Neural cell (in vitro differentiated cells): ENCODE data around the gene PDIA2. TPM values are rescaled to one million over a fixed set of nuclear protein-coding genes. Genes with fewer than 3 reads are reported as not detected.

Source experiments
- H2AFZ ChIP-seq: fragments of 200-600, 300-800 bp; sonication (generic), shearing (Covaris generic); 2 replicates; pipeline ENCODE4 v1.6.0; 2014; ENCODE audit warnings: low read depth, mild to moderate bottlenecking, antibody characterized with exemption, low read length, moderate library complexity
- H3F3A ChIP-seq: fragments of 200-600 bp; shearing (Covaris generic); 2 replicates; pipeline ENCODE4 v1.6.1; 2016; ENCODE audit warnings: mild to moderate bottlenecking, moderate library complexity, mixed read lengths, antibody characterized with exemption, low read length; ENCODE audit not compliant: insufficient read depth, poor library complexity, severe bottlenecking
- H3K27ac ChIP-seq: fragments of 200-600, 300-800 bp; sonication (generic), shearing (Covaris generic); 2 replicates; pipeline ENCODE4 v1.5.1; 2014; ENCODE audit warnings: mild to moderate bottlenecking, low read length, moderate library complexity
- H3K27me3 ChIP-seq: fragments of 300-800, 200-600 bp; sonication (generic), shearing (Covaris generic); 2 replicates; pipeline ENCODE4 v1.6.0; 2014; ENCODE audit warnings: mild to moderate bottlenecking, low read depth, low read length, moderate library complexity; ENCODE audit not compliant: insufficient read depth
- H3K36me3 ChIP-seq: fragments of 300-800, 200-600 bp; sonication (generic), shearing (Covaris generic); 2 replicates; pipeline ENCODE4 v1.5.1; 2014; ENCODE audit warnings: mild to moderate bottlenecking, antibody characterized with exemption, low read length, moderate library complexity; ENCODE audit not compliant: insufficient read depth
- H3K4me2 ChIP-seq: fragments of 300-800, 200-600 bp; sonication (generic), shearing (Covaris generic); 2 replicates; pipeline ENCODE4 v1.6.0; 2014; ENCODE audit warnings: mild to moderate bottlenecking, low read length
- H3K4me3 ChIP-seq: fragments of 300-800, 200-600 bp; sonication (generic), shearing (Covaris generic); 2 replicates; pipeline ENCODE4 v1.5.1; 2014; ENCODE audit warnings: mild to moderate bottlenecking, low read length, moderate library complexity
- H3K79me2 ChIP-seq: fragments of 200-600 bp; shearing (Covaris generic); replicated peaks from 2 replicates; pipeline ENCODE4 v1.6.0; 2014; ENCODE audit warnings: mild to moderate bottlenecking, low read length, moderate library complexity; ENCODE audit not compliant: insufficient read depth
- H3K9ac ChIP-seq: fragments of 300-800, 200-600 bp; sonication (generic), shearing (Covaris generic); 2 replicates; pipeline ENCODE4 v1.6.1; 2016; ENCODE audit warnings: mild to moderate bottlenecking, low read length, mixed read lengths
- H3K9me2 ChIP-seq: fragments of 200-600 bp; shearing (Covaris generic); 2 replicates; pipeline ENCODE4 v1.6.1; 2016; ENCODE audit warnings: mild to moderate bottlenecking, low read length, mixed read lengths; ENCODE audit not compliant: insufficient read depth
- H3K9me3 ChIP-seq: fragments of 200-600, 300-800 bp; sonication (generic), shearing (Covaris generic); 2 replicates; pipeline ENCODE4 v1.6.1; 2016; ENCODE audit warnings: mild to moderate bottlenecking, mixed run types, low read length, moderate library complexity, mixed read lengths
- H4K20me1 ChIP-seq: fragments of 200-600 bp; shearing (Covaris generic); 2 replicates; pipeline ENCODE4 v1.6.1; 2016; ENCODE audit warnings: mild to moderate bottlenecking, mixed run types; ENCODE audit not compliant: insufficient read depth
- CTCF ChIP-seq: fragments of 450-650 bp; IDR thresholded peaks from 2 replicates; pipeline ENCODE4 v1.5.1; 2014; ENCODE audit warnings: antibody characterized with exemption, mild to moderate bottlenecking, moderate library complexity; ENCODE audit not compliant: poor library complexity, severe bottlenecking
- EP300 ChIP-seq: fragments of 450-650 bp; conservative IDR thresholded peaks from 2 replicates; pipeline ENCODE4 v1.6.1; 2014; ENCODE audit warnings: antibody characterized with exemption, mild to moderate bottlenecking, moderate library complexity; ENCODE audit not compliant: poor library complexity, severe bottlenecking
- EZH2 ChIP-seq: fragments of 200-600, 300-800 bp; shearing (Covaris generic), sonication (generic); IDR thresholded peaks from 2 replicates; pipeline ENCODE4 v1.6.1; 2014; ENCODE audit warnings: antibody characterized with exemption, low read length, borderline replicate concordance, mild to moderate bottlenecking; ENCODE audit not compliant: insufficient read depth, poor library complexity, severe bottlenecking
- MXI1 ChIP-seq: fragments of 450-650 bp; conservative IDR thresholded peaks from 2 replicates; pipeline ENCODE4 v1.6.1; 2014; ENCODE audit warnings: antibody characterized with exemption, mild to moderate bottlenecking; ENCODE audit not compliant: poor library complexity, severe bottlenecking
- POLR2AphosphoS5 ChIP-seq: IDR thresholded peaks from 2 replicates; pipeline ENCODE4 v1.6.1; 2012
- RAD21 ChIP-seq: fragments of 450-650 bp; conservative IDR thresholded peaks from 2 replicates; pipeline ENCODE4 v1.6.1; 2014; ENCODE audit warnings: antibody characterized with exemption, mild to moderate bottlenecking, moderate library complexity
- REST ChIP-seq: IDR thresholded peaks from 2 replicates; pipeline ENCODE4 v1.6.1; 2012; ENCODE audit warnings: borderline replicate concordance
- SMC3 ChIP-seq: fragments of 450-650 bp; conservative IDR thresholded peaks from 2 replicates; pipeline ENCODE4 v1.6.1; 2014; ENCODE audit warnings: antibody characterized with exemption, mild to moderate bottlenecking, moderate library complexity; ENCODE audit not compliant: poor library complexity
- TAF1 ChIP-seq: IDR thresholded peaks from 2 replicates; pipeline ENCODE4 v1.6.1; 2012; ENCODE audit warnings: low read depth
- polyA plus RNA-seq: library from polyadenylated mRNA; depleted of rRNA; stranded (reverse); fragments of >200 nt; gene quantifications from 2 replicates; pipeline ENCODE4 v1.2.3, GENCODE V29; 2014

The PDIA2 gene
- polyA plus RNA-seq, 1 donor from 2014 or later, result 109 TPM

- Histone ChIP-seq H3K36me3 (no peaks in the 10 kb centered on the region), H4K20me1 (no peaks in the 10 kb centered on the region), H3K79me2 (no peaks in the 10 kb centered on the region)
Measured at GRCh38 chr16:264440-264951, 18.5 kb upstream of the PDIA2 start.

GRCh38 chr16:265002-265529, 17.9 kb upstream of the PDIA2 start:
- Histone ChIP-seq H3K9me3 (no peaks in the 10 kb centered on the region), H3K27ac (no peak overlapping the region), H3K79me2 (no peaks in the 10 kb centered on the region), H3K27me3 (no peaks in the 10 kb centered on the region), H3F3A (no peaks in the 10 kb centered on the region), H2AFZ (no peak overlapping the region), H3K9me2 (no peaks in the 10 kb centered on the region), H3K4me3 (no peak overlapping the region), H4K20me1 (no peaks in the 10 kb centered on the region), H3K36me3 (no peaks in the 10 kb centered on the region), H3K9ac (no peak overlapping the region), H3K4me2 (no peak overlapping the region)
- TF ChIP-seq EP300, result no peak
- no peak for TF ChIP-seq EZH2
- no peak for TF ChIP-seq RAD21
- no peak for TF ChIP-seq SMC3
- TF ChIP-seq REST, result no peak
- no peak for TF ChIP-seq POLR2AphosphoS5
- no peak for TF ChIP-seq MXI1

More at GRCh38 chr16:264440-264951, 18.5 kb upstream of the PDIA2 start:
- Histone ChIP-seq H3F3A (no peaks in the 10 kb centered on the region), H3K9ac (no peak overlapping the region), H3K27me3 (no peaks in the 10 kb centered on the region), H3K4me2 (no peak overlapping the region), H3K9me2 (no peaks in the 10 kb centered on the region), H2AFZ (no peak overlapping the region), H3K27ac (no peak overlapping the region), H3K9me3 (no peaks in the 10 kb centered on the region), H3K4me3 (no peak overlapping the region)
- TF ChIP-seq CTCF (no peak), EZH2 (no peak), RAD21 (no peak), MXI1 (no peak), POLR2AphosphoS5 (no peak), SMC3 (no peak), TAF1 (no peak), EP300 (no peak), REST (no peak)
